Middle frontal gyrus (tissue), 1 donor: ENCODE results near the gene TLK1.
"Not testable (repeated sequence)": the region's sequence is repeated elsewhere in the genome, so short reads cannot be mapped to it uniquely, and the experiment has no call there.

Experiments
- DNase-seq: peaks from one replicate; pipeline ENCODE4 v3.0.0-alpha.2; 2015; ENCODE audit warnings: low spot score; ENCODE audit errors: extremely low spot score

TLK1 gene

GRCh38 chr2:171169839-171170238, 9.1 kb upstream of the TLK1 start:
- DNase-seq, result no peak

GRCh38 chr2:171169333-171169732, 8.6 kb upstream of the TLK1 start:
- no peak for DNase-seq

- DNase-seq, result no peak
Observed at GRCh38 chr2:171167352-171167997, 6.8 kb upstream of the TLK1 start.

- no peak for DNase-seq
Observed at GRCh38 chr2:171166328-171166983, 5.8 kb upstream of the TLK1 start.

- no peak for DNase-seq
Observed at GRCh38 chr2:171165967-171166327, 5.3 kb upstream of the TLK1 start.

GRCh38 chr2:171163261-171163660, 2.6 kb upstream of the TLK1 start:
- no peak for DNase-seq

GRCh38 chr2:171162522-171163197, 2.0 kb upstream of the TLK1 start:
- not testable (repeated sequence) for DNase-seq

- peak; percentile 65 for DNase-seq
Observed at GRCh38 chr2:171160956-171161740, 455 bp upstream of the TLK1 start.

- peak; percentile 61 for DNase-seq
Observed at GRCh38 chr2:171159372-171160118, 1.1 kb downstream of the TLK1 start.

GRCh38 chr2:171158790-171159371, 1.8 kb downstream of the TLK1 start:
- no peak for DNase-seq

GRCh38 chr2:171158036-171158789, 2.5 kb downstream of the TLK1 start:
- no peak for DNase-seq

GRCh38 chr2:171157109-171157500, 3.6 kb downstream of the TLK1 start:
- DNase-seq, result no peak

GRCh38 chr2:171154348-171154747, 6.3 kb downstream of the TLK1 start:
- no peak for DNase-seq

GRCh38 chr2:171150694-171151285, 9.9 kb downstream of the TLK1 start:
- DNase-seq, result no peak

- no peak for DNase-seq
Observed at GRCh38 chr2:171149986-171150693, 10.6 kb downstream of the TLK1 start.

GRCh38 chr2:171149171-171149938, 11.3 kb downstream of the TLK1 start:
- no peak for DNase-seq

GRCh38 chr2:171147081-171147480, 13.6 kb downstream of the TLK1 start:
- no peak for DNase-seq

- DNase-seq, result no peak
Observed at GRCh38 chr2:171146633-171147032, 14.1 kb downstream of the TLK1 start.
